Measurements from ENCODE around the gene WFS1. TPM values are rescaled to one million over a fixed set of nuclear protein-coding genes. Genes with fewer than 3 reads are reported as not detected.

The WFS1 gene
- total and polyA plus RNA-seq, 9 of the 15 experiments (the other 6 are each of a cell fraction or from before 2014, with no cell fraction given): 0.01 to 0.29 (median 0.03) TPM; not detected in 5

- TF ChIP-seq, protein P1, sequence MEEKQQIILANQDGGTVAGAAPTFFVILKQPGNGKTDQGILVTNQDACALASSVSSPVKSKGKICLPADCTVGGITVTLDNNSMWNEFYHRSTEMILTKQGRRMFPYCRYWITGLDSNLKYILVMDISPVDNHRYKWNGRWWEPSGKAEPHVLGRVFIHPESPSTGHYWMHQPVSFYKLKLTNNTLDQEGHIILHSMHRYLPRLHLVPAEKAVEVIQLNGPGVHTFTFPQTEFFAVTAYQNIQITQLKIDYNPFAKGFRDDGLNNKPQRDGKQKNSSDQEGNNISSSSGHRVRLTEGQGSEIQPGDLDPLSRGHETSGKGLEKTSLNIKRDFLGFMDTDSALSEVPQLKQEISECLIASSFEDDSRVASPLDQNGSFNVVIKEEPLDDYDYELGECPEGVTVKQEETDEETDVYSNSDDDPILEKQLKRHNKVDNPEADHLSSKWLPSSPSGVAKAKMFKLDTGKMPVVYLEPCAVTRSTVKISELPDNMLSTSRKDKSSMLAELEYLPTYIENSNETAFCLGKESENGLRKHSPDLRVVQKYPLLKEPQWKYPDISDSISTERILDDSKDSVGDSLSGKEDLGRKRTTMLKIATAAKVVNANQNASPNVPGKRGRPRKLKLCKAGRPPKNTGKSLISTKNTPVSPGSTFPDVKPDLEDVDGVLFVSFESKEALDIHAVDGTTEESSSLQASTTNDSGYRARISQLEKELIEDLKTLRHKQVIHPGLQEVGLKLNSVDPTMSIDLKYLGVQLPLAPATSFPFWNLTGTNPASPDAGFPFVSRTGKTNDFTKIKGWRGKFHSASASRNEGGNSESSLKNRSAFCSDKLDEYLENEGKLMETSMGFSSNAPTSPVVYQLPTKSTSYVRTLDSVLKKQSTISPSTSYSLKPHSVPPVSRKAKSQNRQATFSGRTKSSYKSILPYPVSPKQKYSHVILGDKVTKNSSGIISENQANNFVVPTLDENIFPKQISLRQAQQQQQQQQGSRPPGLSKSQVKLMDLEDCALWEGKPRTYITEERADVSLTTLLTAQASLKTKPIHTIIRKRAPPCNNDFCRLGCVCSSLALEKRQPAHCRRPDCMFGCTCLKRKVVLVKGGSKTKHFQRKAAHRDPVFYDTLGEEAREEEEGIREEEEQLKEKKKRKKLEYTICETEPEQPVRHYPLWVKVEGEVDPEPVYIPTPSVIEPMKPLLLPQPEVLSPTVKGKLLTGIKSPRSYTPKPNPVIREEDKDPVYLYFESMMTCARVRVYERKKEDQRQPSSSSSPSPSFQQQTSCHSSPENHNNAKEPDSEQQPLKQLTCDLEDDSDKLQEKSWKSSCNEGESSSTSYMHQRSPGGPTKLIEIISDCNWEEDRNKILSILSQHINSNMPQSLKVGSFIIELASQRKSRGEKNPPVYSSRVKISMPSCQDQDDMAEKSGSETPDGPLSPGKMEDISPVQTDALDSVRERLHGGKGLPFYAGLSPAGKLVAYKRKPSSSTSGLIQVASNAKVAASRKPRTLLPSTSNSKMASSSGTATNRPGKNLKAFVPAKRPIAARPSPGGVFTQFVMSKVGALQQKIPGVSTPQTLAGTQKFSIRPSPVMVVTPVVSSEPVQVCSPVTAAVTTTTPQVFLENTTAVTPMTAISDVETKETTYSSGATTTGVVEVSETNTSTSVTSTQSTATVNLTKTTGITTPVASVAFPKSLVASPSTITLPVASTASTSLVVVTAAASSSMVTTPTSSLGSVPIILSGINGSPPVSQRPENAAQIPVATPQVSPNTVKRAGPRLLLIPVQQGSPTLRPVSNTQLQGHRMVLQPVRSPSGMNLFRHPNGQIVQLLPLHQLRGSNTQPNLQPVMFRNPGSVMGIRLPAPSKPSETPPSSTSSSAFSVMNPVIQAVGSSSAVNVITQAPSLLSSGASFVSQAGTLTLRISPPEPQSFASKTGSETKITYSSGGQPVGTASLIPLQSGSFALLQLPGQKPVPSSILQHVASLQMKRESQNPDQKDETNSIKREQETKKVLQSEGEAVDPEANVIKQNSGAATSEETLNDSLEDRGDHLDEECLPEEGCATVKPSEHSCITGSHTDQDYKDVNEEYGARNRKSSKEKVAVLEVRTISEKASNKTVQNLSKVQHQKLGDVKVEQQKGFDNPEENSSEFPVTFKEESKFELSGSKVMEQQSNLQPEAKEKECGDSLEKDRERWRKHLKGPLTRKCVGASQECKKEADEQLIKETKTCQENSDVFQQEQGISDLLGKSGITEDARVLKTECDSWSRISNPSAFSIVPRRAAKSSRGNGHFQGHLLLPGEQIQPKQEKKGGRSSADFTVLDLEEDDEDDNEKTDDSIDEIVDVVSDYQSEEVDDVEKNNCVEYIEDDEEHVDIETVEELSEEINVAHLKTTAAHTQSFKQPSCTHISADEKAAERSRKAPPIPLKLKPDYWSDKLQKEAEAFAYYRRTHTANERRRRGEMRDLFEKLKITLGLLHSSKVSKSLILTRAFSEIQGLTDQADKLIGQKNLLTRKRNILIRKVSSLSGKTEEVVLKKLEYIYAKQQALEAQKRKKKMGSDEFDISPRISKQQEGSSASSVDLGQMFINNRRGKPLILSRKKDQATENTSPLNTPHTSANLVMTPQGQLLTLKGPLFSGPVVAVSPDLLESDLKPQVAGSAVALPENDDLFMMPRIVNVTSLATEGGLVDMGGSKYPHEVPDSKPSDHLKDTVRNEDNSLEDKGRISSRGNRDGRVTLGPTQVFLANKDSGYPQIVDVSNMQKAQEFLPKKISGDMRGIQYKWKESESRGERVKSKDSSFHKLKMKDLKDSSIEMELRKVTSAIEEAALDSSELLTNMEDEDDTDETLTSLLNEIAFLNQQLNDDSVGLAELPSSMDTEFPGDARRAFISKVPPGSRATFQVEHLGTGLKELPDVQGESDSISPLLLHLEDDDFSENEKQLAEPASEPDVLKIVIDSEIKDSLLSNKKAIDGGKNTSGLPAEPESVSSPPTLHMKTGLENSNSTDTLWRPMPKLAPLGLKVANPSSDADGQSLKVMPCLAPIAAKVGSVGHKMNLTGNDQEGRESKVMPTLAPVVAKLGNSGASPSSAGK (IDR thresholded peaks at IDR 0.05): no peak
- TF ChIP-seq NUFIP1 (IDR thresholded peaks at IDR 0.05; ENCODE audit: partially characterized antibody) (no peak), NFYB (IDR thresholded peaks at IDR 0.05; ENCODE audit: extremely low read depth, insufficient read length) (no peak), RFX5 (IDR thresholded peaks at IDR 0.05; ENCODE audit: low read depth, low read length) (no peak), WHSC1 (IDR thresholded peaks at IDR 0.05; ENCODE audit: low read length) (no peak)
- TF ChIP-seq, protein P2, sequence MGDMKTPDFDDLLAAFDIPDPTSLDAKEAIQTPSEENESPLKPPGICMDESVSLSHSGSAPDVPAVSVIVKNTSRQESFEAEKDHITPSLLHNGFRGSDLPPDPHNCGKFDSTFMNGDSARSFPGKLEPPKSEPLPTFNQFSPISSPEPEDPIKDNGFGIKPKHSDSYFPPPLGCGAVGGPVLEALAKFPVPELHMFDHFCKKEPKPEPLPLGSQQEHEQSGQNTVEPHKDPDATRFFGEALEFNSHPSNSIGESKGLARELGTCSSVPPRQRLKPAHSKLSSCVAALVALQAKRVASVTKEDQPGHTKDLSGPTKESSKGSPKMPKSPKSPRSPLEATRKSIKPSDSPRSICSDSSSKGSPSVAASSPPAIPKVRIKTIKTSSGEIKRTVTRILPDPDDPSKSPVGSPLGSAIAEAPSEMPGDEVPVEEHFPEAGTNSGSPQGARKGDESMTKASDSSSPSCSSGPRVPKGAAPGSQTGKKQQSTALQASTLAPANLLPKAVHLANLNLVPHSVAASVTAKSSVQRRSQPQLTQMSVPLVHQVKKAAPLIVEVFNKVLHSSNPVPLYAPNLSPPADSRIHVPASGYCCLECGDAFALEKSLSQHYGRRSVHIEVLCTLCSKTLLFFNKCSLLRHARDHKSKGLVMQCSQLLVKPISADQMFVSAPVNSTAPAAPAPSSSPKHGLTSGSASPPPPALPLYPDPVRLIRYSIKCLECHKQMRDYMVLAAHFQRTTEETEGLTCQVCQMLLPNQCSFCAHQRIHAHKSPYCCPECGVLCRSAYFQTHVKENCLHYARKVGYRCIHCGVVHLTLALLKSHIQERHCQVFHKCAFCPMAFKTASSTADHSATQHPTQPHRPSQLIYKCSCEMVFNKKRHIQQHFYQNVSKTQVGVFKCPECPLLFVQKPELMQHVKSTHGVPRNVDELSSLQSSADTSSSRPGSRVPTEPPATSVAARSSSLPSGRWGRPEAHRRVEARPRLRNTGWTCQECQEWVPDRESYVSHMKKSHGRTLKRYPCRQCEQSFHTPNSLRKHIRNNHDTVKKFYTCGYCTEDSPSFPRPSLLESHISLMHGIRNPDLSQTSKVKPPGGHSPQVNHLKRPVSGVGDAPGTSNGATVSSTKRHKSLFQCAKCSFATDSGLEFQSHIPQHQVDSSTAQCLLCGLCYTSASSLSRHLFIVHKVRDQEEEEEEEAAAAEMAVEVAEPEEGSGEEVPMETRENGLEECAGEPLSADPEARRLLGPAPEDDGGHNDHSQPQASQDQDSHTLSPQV (IDR thresholded peaks at IDR 0.05): no peak
- TF ChIP-seq, protein P3, sequence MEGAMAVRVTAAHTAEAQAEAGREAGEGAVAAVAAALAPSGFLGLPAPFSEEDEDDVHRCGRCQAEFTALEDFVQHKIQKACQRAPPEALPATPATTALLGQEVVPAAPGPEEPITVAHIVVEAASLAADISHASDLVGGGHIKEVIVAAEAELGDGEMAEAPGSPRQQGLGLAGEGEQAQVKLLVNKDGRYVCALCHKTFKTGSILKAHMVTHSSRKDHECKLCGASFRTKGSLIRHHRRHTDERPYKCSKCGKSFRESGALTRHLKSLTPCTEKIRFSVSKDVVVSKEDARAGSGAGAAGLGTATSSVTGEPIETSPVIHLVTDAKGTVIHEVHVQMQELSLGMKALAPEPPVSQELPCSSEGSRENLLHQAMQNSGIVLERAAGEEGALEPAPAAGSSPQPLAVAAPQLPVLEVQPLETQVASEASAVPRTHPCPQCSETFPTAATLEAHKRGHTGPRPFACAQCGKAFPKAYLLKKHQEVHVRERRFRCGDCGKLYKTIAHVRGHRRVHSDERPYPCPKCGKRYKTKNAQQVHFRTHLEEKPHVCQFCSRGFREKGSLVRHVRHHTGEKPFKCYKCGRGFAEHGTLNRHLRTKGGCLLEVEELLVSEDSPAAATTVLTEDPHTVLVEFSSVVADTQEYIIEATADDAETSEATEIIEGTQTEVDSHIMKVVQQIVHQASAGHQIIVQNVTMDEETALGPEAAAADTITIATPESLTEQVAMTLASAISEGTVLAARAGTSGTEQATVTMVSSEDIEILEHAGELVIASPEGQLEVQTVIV (CRISPR knock-in tag; IDR thresholded peaks at IDR 0.05; ENCODE audit: borderline replicate concordance): no peak
Observed at GRCh38 chr4:6262847-6263487, 6.7 kb upstream of the WFS1 start (continued).

All from K562 (cell line).